Caco-2 (cell line): ENCODE results near the gene PABPN1. TPM values are rescaled to one million over a fixed set of nuclear protein-coding genes. Genes with fewer than 3 reads are reported as not detected.

Experiments used
- BruUV-seq: library from RNA; stranded (reverse); fragments of 400-500 nt; replicated peaks from 2 replicates; lab custom pipeline; 2021; lab: Mats Ljungman, UMichigan
- CTCF ChIA-PET: fragments of 300-600 bp; sonication (Branson Sonifier 250); formaldehyde crosslinking; loops from one replicate; lab custom pipeline; 2022; ENCODE audit warnings: antibody characterized with exemption; lab: Charles Lee
- POLR2A ChIA-PET: fragments of 300-600 bp; sonication (Branson Sonifier 250); formaldehyde crosslinking; loops from one replicate; lab custom pipeline; 2022; ENCODE audit warnings: antibody characterized with exemption; lab: Charles Lee
- DNase-seq, 2 experiments: peaks; one replicate each; pipeline versions ENCODE4 v3.0.0 to v3.0.0-alpha.2; 2020 to 2022
- H3K27me3 ChIP-seq: replicated peaks from 2 replicates; pipeline ENCODE4 v1.6.0; 2011; ENCODE audit warnings: low read length; ENCODE audit not compliant: control insufficient read depth, insufficient read depth
- H3K36me3 ChIP-seq: 2 replicates; pipeline ENCODE4 v1.5.1; 2011; ENCODE audit warnings: low read length; ENCODE audit not compliant: control insufficient read depth, insufficient read depth
- H3K4me1 ChIP-seq: fragments of 250-450 bp; sonication (Bioruptor Pico); 2 replicates; pipeline ENCODE4 v1.5.1; 2020; ENCODE audit warnings: mild to moderate bottlenecking
- H3K4me3 ChIP-seq: 2 replicates; pipeline ENCODE4 v1.5.1; 2011; ENCODE audit warnings: low read depth, mild to moderate bottlenecking, control low read depth, low read length
- H3K9me3 ChIP-seq: fragments of 250-450 bp; sonication (Bioruptor Pico); 2 replicates; pipeline ENCODE4 v1.5.1; 2020; ENCODE audit warnings: mild to moderate bottlenecking, moderate library complexity
- H3K27ac Mint-ChIP-seq: one replicate; pipeline ENCODE4 v1.8.0; 2022; ENCODE audit warnings: mixed read lengths; ENCODE audit not compliant: unreplicated experiment
- H3K27me3 Mint-ChIP-seq: one replicate; pipeline ENCODE4 v1.8.0; 2022; ENCODE audit warnings: mixed read lengths; ENCODE audit not compliant: insufficient read depth, unreplicated experiment
- H3K36me3 Mint-ChIP-seq: one replicate; pipeline ENCODE4 v1.8.0; 2022; ENCODE audit warnings: mild to moderate bottlenecking, mixed read lengths; ENCODE audit not compliant: insufficient read depth, unreplicated experiment
- H3K4me1 Mint-ChIP-seq: one replicate; pipeline ENCODE4 v1.8.0; 2022; ENCODE audit warnings: low read depth, mixed read lengths; ENCODE audit not compliant: unreplicated experiment
- H3K4me3 Mint-ChIP-seq: one replicate; pipeline ENCODE4 v1.8.0; 2022; ENCODE audit warnings: mild to moderate bottlenecking, moderate library complexity, mixed read lengths; ENCODE audit not compliant: unreplicated experiment
- H3K9me3 Mint-ChIP-seq: one replicate; pipeline ENCODE4 v1.8.0; 2022; ENCODE audit warnings: mixed read lengths; ENCODE audit not compliant: unreplicated experiment
- intact Hi-C: fragments of 100-400 bp; cut with micrococcal nuclease; formaldehyde crosslinking; loops from one replicate; pipeline ENCODE4 v1.10.0; 2022; ENCODE audit not compliant: unreplicated experiment
- total RNA-seq: library from RNA; stranded (reverse); gene quantifications from 2 replicates; pipeline ENCODE4 v1.2.3, GENCODE V29; 2022
- TF ChIP-seq, protein P1 (sequence below), 2 experiments: fragments of 200-600 bp in 1 of 2; IDR thresholded peaks; 1 replicate in 1 of 2; 2 replicates in 1 of 2; pipeline versions ENCODE4 v1.5.1 to v1.8.0; 2011 to 2022; ENCODE audit warnings: antibody characterized with exemption in 1 of 2, control low read depth in 1 of 2, inconsistent platforms in 1 of 2, low read depth in 1 of 2, low read length in 1 of 2, mild to moderate bottlenecking in 1 of 2, moderate library complexity in 1 of 2; ENCODE audit not compliant: insufficient read depth in 1 of 2, severe bottlenecking in 1 of 2, unreplicated experiment in 1 of 2

Gene PABPN1
- total RNA-seq, 1 experiment from 2014 or later: 202 TPM

GRCh38 chr14:23358042-23358441 lies 36.8 kb downstream of the PABPN1 start:
- no TSS peak for BruUV-seq
- Mint-ChIP-seq H3K27me3 (peaks cover 14% of the 10 kb centered on the region), H3K36me3 (no peaks in the 10 kb centered on the region), H3K4me3 (no peak overlapping the region), H3K4me1 (peaks cover 5% of the 10 kb centered on the region), H3K27ac (no peak overlapping the region), H3K9me3 (no peaks in the 10 kb centered on the region)
- H3K9me3 ChIP-seq: no peaks in the 10 kb centered on the region
- ChIA-PET CTCF (interaction anchor here (1.2 kb wide), 1 partner anchor 13 kb away, joined by 3 read pairs; no protein-coding TSS in a partner anchor), POLR2A (no interaction called here)
- TF ChIP-seq, protein P1, sequence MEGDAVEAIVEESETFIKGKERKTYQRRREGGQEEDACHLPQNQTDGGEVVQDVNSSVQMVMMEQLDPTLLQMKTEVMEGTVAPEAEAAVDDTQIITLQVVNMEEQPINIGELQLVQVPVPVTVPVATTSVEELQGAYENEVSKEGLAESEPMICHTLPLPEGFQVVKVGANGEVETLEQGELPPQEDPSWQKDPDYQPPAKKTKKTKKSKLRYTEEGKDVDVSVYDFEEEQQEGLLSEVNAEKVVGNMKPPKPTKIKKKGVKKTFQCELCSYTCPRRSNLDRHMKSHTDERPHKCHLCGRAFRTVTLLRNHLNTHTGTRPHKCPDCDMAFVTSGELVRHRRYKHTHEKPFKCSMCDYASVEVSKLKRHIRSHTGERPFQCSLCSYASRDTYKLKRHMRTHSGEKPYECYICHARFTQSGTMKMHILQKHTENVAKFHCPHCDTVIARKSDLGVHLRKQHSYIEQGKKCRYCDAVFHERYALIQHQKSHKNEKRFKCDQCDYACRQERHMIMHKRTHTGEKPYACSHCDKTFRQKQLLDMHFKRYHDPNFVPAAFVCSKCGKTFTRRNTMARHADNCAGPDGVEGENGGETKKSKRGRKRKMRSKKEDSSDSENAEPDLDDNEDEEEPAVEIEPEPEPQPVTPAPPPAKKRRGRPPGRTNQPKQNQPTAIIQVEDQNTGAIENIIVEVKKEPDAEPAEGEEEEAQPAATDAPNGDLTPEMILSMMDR (IDR thresholded peaks at IDR 0.05; ENCODE audit: insufficient read depth in 1 of 2, low read depth in 1 of 2, low read length in 1 of 2, severe bottlenecking in 1 of 2, unreplicated experiment in 1 of 2): no peak
- H3K36me3 ChIP-seq: no peaks in the 10 kb centered on the region
- intact Hi-C loops: no loop called here
- no peak overlapping the region for H3K4me3 ChIP-seq
- no peak for DNase-seq
- H3K27me3 ChIP-seq: no peaks in the 10 kb centered on the region
- no peaks in the 10 kb centered on the region for H3K4me1 ChIP-seq

- no peaks in the 10 kb centered on the region for H3K36me3 ChIP-seq
- H3K27me3 ChIP-seq: no peaks in the 10 kb centered on the region
- H3K9me3 ChIP-seq: no peaks in the 10 kb centered on the region
- no peak overlapping the region for H3K27ac Mint-ChIP-seq
- BruUV-seq: no TSS peak
- intact Hi-C loops: no loop called here
- no peak for DNase-seq
- no peak overlapping the region for H3K4me3 Mint-ChIP-seq
- no peaks in the 10 kb centered on the region for H3K4me1 Mint-ChIP-seq
- POLR2A ChIA-PET: interaction anchor here (0.6 kb wide), 1 partner anchor 163 kb away, joined by 5 read pairs; no protein-coding TSS in a partner anchor
- H3K27me3 Mint-ChIP-seq: peaks cover 14% of the 10 kb centered on the region
- no peak overlapping the region for H3K4me3 ChIP-seq
- H3K4me1 ChIP-seq: no peaks in the 10 kb centered on the region
- CTCF ChIA-PET: no interaction called here
- H3K36me3 Mint-ChIP-seq: no peaks in the 10 kb centered on the region
- H3K9me3 Mint-ChIP-seq: no peaks in the 10 kb centered on the region
- TF ChIP-seq, protein P1 (IDR thresholded peaks at IDR 0.05; ENCODE audit: insufficient read depth in 1 of 2, low read depth in 1 of 2, low read length in 1 of 2, severe bottlenecking in 1 of 2, unreplicated experiment in 1 of 2): no peak
Observed at GRCh38 chr14:23358553-23359166, 37.4 kb downstream of the PABPN1 start.

- no peaks in the 10 kb centered on the region for H3K9me3 Mint-ChIP-seq
- no peak for DNase-seq
- no TSS peak for BruUV-seq
- intact Hi-C loops: no loop called here
- H3K4me1 Mint-ChIP-seq: no peaks in the 10 kb centered on the region
- Histone ChIP-seq H3K4me1 (no peaks in the 10 kb centered on the region), H3K9me3 (no peaks in the 10 kb centered on the region), H3K36me3 (no peaks in the 10 kb centered on the region), H3K27me3 (no peaks in the 10 kb centered on the region), H3K4me3 (no peak overlapping the region)
- ChIA-PET CTCF (no interaction called here), POLR2A (interaction anchor here (0.6 kb wide), 1 partner anchor 164 kb away, joined by 5 read pairs; no protein-coding TSS in a partner anchor)
- no peak overlapping the region for H3K27ac Mint-ChIP-seq
- no peaks in the 10 kb centered on the region for H3K36me3 Mint-ChIP-seq
- H3K4me3 Mint-ChIP-seq: no peak overlapping the region
- H3K27me3 Mint-ChIP-seq: peaks cover 8% of the 10 kb centered on the region
- TF ChIP-seq, protein P1 (IDR thresholded peaks at IDR 0.05; ENCODE audit: insufficient read depth in 1 of 2, low read depth in 1 of 2, low read length in 1 of 2, severe bottlenecking in 1 of 2, unreplicated experiment in 1 of 2): no peak
Observed at GRCh38 chr14:23359167-23359626, 37.9 kb downstream of the PABPN1 start.
